SH-SY5Y (cell line): ENCODE results near the gene ITFG1.

Source experiments
- GATA2 ChIP-seq: IDR thresholded peaks from 2 replicates; pipeline ENCODE4 v1.6.1; 2011; ENCODE audit warnings: mild to moderate bottlenecking, low read depth, low read length
- GATA3 ChIP-seq: IDR thresholded peaks from 2 replicates; pipeline ENCODE4 v1.6.1; 2011; ENCODE audit warnings: low read depth, mild to moderate bottlenecking, low read length, moderate library complexity

DNA sequence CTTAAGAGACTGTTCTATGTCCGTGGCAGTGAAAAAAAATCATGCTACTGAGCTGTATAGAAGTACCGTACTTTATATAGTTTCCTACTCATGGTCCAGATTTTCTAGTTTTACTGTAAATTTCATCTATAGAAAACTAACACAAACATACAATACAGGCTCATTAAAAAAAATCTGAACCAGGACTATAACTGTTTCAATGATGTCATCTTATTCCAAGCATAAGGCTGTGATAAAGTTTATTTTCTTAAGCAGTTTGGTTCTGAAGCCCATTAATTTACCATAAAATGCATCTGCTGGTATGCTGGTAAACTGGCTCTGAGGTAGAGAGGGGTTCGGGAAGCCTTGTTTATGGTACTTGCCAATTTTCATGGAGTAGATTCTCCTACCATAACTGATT, 300.4 kb downstream of the ITFG1 start:
- TF ChIP-seq GATA3, result no peak
- TF ChIP-seq GATA2, result no peak
